GM18870 (cell line): ENCODE data around the gene SSBP3.

ENCODE experiments used
- ATAC-seq: cut with Tn5 transposase; IDR thresholded peaks from one replicate; pipeline ENCODE4 v1.9.1; 2021; ENCODE audit warnings: moderate library complexity; ENCODE audit not compliant: unreplicated experiment

SSBP3 gene

GRCh38 chr1:54335011-54335754, 71.0 kb downstream of the SSBP3 start:
- ATAC-seq: no peak

- ATAC-seq: no peak
These were observed 73.2 kb downstream of the SSBP3 start for GRCh38 chr1:54332781-54333585.

- no peak for ATAC-seq
These were observed 74.2 kb downstream of the SSBP3 start for GRCh38 chr1:54331843-54332463.

GRCh38 chr1:54331091-54331772, 75.0 kb downstream of the SSBP3 start:
- no peak for ATAC-seq

- no peak for ATAC-seq
These were observed 76.7 kb downstream of the SSBP3 start for GRCh38 chr1:54329312-54330003.

GRCh38 chr1:54328066-54328636, 78.0 kb downstream of the SSBP3 start:
- no peak for ATAC-seq

- ATAC-seq: no peak
These were observed 78.7 kb downstream of the SSBP3 start for GRCh38 chr1:54327386-54328065.

- no peak for ATAC-seq
These were observed 79.4 kb downstream of the SSBP3 start for GRCh38 chr1:54326543-54327385.

GRCh38 chr1:54325703-54326461, 80.3 kb downstream of the SSBP3 start:
- ATAC-seq: no peak

- ATAC-seq: no peak
These were observed 80.9 kb downstream of the SSBP3 start for GRCh38 chr1:54325284-54325683.

GRCh38 chr1:54324251-54325140, 81.7 kb downstream of the SSBP3 start:
- no peak for ATAC-seq

- ATAC-seq: no peak
These were observed 82.3 kb downstream of the SSBP3 start for GRCh38 chr1:54323921-54324250.

GRCh38 chr1:54323324-54323739, 82.9 kb downstream of the SSBP3 start:
- no peak for ATAC-seq

- no peak for ATAC-seq
These were observed 87.9 kb downstream of the SSBP3 start for GRCh38 chr1:54318246-54318814.

GRCh38 chr1:54317084-54317483, 89.1 kb downstream of the SSBP3 start:
- no peak for ATAC-seq

- no peak for ATAC-seq
These were observed 91.1 kb downstream of the SSBP3 start for GRCh38 chr1:54315099-54315498.

GRCh38 chr1:54314696-54315095, 91.5 kb downstream of the SSBP3 start:
- ATAC-seq: no peak
